Activated T-helper 2 cell treated with anti-CD3 and anti-CD28 coated beads, Interferon-gamma antibody, Interleukin-2, Interleukin-4, amounts not matched to agents 10 μg/mL and 5 μg/mL and 100 μg/mL, durations not matched to agents 14 hours and 24 hours and 36 hours (primary cell): ENCODE data around the gene NELFB. TPM values are rescaled to one million over a fixed set of nuclear protein-coding genes. Genes with fewer than 3 reads are reported as not detected.

ENCODE experiments used
- DNase-seq: peaks from one replicate; pipeline ENCODE4 v3.0.0; 2021; ENCODE audit warnings: low spot score
- H3K27ac Mint-ChIP-seq: one replicate; pipeline ENCODE4 v1.8.0; 2021; ENCODE audit warnings: mixed read lengths
- H3K27me3 Mint-ChIP-seq: one replicate; pipeline ENCODE4 v1.8.0; 2021; ENCODE audit warnings: low read depth, mixed read lengths
- H3K36me3 Mint-ChIP-seq: one replicate; pipeline ENCODE4 v1.8.0; 2021; ENCODE audit warnings: low read depth, mixed read lengths
- H3K4me1 Mint-ChIP-seq: one replicate; pipeline ENCODE4 v1.8.0; 2021; ENCODE audit warnings: low read depth, mixed read lengths
- H3K4me3 Mint-ChIP-seq: one replicate; pipeline ENCODE4 v1.8.0; 2021; ENCODE audit warnings: low read depth, mild to moderate bottlenecking, moderate library complexity, mixed read lengths
- H3K9me3 Mint-ChIP-seq: one replicate; pipeline ENCODE4 v1.8.0; 2021; ENCODE audit warnings: mixed read lengths
- intact Hi-C: fragments of 100-400 bp; cut with micrococcal nuclease; formaldehyde crosslinking; loops from one replicate; pipeline ENCODE4 v1.15.1; 2023
- total RNA-seq: library from RNA; stranded (reverse); gene quantifications from 2 replicates; pipeline ENCODE4 v1.2.3, GENCODE V29; 2022

The NELFB gene
- total RNA-seq, 1 donor from 2014 or later = 71.4 TPM

- H3K27ac Mint-ChIP-seq = no peak overlapping the region
- intact Hi-C loops = no loop called here
- no peak for DNase-seq
- peaks cover 9% of the 10 kb centered on the region for H3K4me1 Mint-ChIP-seq
- H3K9me3 Mint-ChIP-seq = no peaks in the 10 kb centered on the region
- H3K36me3 Mint-ChIP-seq = no peaks in the 10 kb centered on the region
- peak overlapping the region; percentile 80 for H3K4me3 Mint-ChIP-seq
- H3K27me3 Mint-ChIP-seq = peaks cover 25% of the 10 kb centered on the region
These were observed 46.2 kb downstream of the NELFB start for GRCh38 chr9:137301081-137301947.

GRCh38 chr9:137302118-137302448 is 47.0 kb downstream of the NELFB start, which contains the start of gene NRARP:
Gene NRARP (minus strand): TSS chr9:137302271. CDS start chr9:137301928, 343 bp downstream.
- Mint-ChIP-seq H3K36me3 (no peaks in the 10 kb centered on the region), H3K27me3 (peaks cover 18% of the 10 kb centered on the region), H3K4me1 (peaks cover 8% of the 10 kb centered on the region), H3K27ac (no peak within 1 kb of the TSS), H3K4me3 (peak within 1 kb of the TSS; percentile 80), H3K9me3 (no peaks in the 10 kb centered on the region)
- intact Hi-C loops = no loop called here
- peak; percentile 87 for DNase-seq

- Mint-ChIP-seq H3K4me1 (peaks cover 8% of the 10 kb centered on the region), H3K4me3 (no peak overlapping the region), H3K36me3 (no peaks in the 10 kb centered on the region), H3K9me3 (no peaks in the 10 kb centered on the region), H3K27me3 (peaks cover 14% of the 10 kb centered on the region), H3K27ac (no peak overlapping the region)
- intact Hi-C loops = no loop called here
- DNase-seq = no peak
These were observed 47.5 kb downstream of the NELFB start for GRCh38 chr9:137302449-137303150.

GRCh38 chr9:137303151-137303892 is 48.2 kb downstream of the NELFB start:
- H3K4me3 Mint-ChIP-seq = peak overlapping the region; percentile 13
- H3K9me3 Mint-ChIP-seq = no peaks in the 10 kb centered on the region
- H3K27me3 Mint-ChIP-seq = peaks cover 14% of the 10 kb centered on the region
- H3K4me1 Mint-ChIP-seq = peaks cover 8% of the 10 kb centered on the region
- H3K27ac Mint-ChIP-seq = no peak overlapping the region
- DNase-seq = no peak
- intact Hi-C loops = no loop called here
- H3K36me3 Mint-ChIP-seq = no peaks in the 10 kb centered on the region

DNA sequence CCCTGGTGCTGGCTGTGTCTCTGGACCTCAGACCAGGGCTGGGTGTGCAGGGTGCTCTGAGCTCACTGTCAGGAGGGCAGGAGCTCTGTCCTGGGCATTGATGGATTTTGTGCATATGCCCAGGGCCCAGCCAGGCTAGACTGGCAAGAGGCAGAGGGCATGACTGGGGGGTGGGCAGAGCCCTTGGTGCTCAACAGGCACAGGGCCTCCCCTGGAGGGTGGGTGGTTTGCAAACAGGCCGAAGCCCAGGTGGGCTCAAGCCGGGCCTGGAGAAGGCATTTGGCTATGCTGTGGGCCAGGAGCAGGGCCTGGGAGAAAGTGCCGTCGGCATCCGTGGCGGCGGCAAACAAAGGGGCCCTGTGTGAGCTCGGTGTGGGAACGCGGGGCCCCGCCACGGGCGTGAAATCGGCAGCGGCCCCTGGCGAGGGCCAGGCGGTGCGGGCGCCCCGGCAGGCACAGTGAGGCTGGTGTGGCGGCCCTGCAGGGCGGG is 48.8 kb downstream of the NELFB start:
- Mint-ChIP-seq H3K4me3 (no peak overlapping the region), H3K9me3 (no peaks in the 10 kb centered on the region), H3K27me3 (peaks cover 10% of the 10 kb centered on the region), H3K4me1 (peaks cover 8% of the 10 kb centered on the region), H3K27ac (no peak overlapping the region), H3K36me3 (no peaks in the 10 kb centered on the region)
- no peak for DNase-seq
- intact Hi-C loops = no loop called here

- Mint-ChIP-seq H3K4me1 (peaks cover 8% of the 10 kb centered on the region), H3K9me3 (no peaks in the 10 kb centered on the region), H3K27me3 (peaks cover 8% of the 10 kb centered on the region), H3K27ac (no peak overlapping the region), H3K36me3 (no peaks in the 10 kb centered on the region), H3K4me3 (no peak overlapping the region)
- intact Hi-C loops = no loop called here
- no peak for DNase-seq
These were observed 49.4 kb downstream of the NELFB start for GRCh38 chr9:137304383-137305059.

GRCh38 chr9:137305060-137305797 is 50.1 kb downstream of the NELFB start:
- Mint-ChIP-seq H3K36me3 (no peaks in the 10 kb centered on the region), H3K27ac (peak overlapping the region; percentile 46), H3K9me3 (no peaks in the 10 kb centered on the region), H3K4me3 (peak overlapping the region; percentile 5), H3K4me1 (peaks cover 4% of the 10 kb centered on the region), H3K27me3 (peaks cover 3% of the 10 kb centered on the region)
- intact Hi-C loops = no loop called here
- peak; percentile 60 for DNase-seq

DNA sequence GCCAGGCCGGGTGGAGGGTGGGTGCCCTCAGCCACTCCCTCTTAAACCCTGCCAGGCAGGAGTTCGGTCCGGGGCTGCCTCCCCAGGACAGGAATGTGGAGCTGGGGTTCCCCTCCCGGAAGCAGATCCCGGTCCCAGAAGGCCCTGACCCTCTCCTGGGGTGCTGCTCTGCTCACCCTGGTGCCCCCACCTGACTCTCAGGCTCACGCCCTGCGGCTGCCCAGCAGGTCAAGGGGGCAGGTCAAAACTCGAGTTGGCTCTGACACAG is 50.6 kb downstream of the NELFB start:
- intact Hi-C loops = no loop called here
- Mint-ChIP-seq H3K4me3 (no peak overlapping the region), H3K27me3 (peaks cover 1% of the 10 kb centered on the region), H3K9me3 (no peaks in the 10 kb centered on the region), H3K4me1 (peaks cover 4% of the 10 kb centered on the region), H3K27ac (no peak overlapping the region), H3K36me3 (no peaks in the 10 kb centered on the region)
- DNase-seq = no peak

GRCh38 chr9:137306066-137306849 is 51.1 kb downstream of the NELFB start:
- Mint-ChIP-seq H3K27me3 (no peaks in the 10 kb centered on the region), H3K36me3 (no peaks in the 10 kb centered on the region), H3K4me1 (peaks cover 4% of the 10 kb centered on the region), H3K27ac (no peak overlapping the region), H3K4me3 (no peak overlapping the region), H3K9me3 (no peaks in the 10 kb centered on the region)
- DNase-seq = no peak
- intact Hi-C loops = no loop called here

GRCh38 chr9:137306850-137307254 is 51.7 kb downstream of the NELFB start:
- Mint-ChIP-seq H3K9me3 (no peaks in the 10 kb centered on the region), H3K4me3 (no peak overlapping the region), H3K27me3 (no peaks in the 10 kb centered on the region), H3K36me3 (no peaks in the 10 kb centered on the region), H3K27ac (no peak overlapping the region), H3K4me1 (peaks cover 4% of the 10 kb centered on the region)
- DNase-seq = no peak
- intact Hi-C loops = no loop called here

DNA sequence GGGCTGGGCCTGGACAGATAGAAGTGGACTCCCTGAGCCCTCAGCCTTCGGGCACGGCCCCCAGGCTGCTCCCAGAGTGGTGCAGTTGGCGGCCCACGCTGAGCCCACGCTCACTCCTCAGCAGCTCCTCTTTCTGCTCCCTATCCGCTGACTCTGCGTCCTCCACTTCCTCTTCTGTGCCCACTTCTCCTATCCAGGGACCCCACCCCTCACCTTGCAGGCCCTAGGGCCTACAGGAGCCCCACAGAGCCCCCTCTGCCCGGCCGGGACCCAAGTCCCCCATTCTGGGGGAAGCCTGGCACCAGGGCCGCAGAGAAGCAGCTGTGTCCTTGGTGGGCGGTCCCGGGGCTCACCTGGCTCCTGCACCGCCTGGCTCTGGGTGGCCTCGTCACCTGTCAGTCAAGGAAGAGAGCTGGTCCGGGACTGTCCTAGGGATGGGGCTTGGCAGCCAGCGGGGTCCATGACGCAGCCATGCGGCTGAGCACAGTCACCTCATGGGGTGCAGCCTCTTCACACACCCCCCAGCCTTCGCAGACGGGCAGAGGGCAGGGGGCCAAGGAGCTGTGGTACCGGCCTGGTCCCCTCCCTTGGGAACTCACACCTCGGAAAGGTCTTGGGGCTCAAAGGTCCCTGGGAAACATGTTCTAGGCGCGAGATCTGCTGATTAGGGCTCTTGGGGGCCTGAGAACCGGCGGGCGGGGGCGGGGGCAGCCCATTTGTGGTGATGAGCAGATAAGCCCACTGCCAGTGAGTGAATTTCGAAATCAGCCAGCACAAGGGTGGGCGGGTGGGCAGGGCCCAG is 52.3 kb downstream of the NELFB start:
- Mint-ChIP-seq H3K36me3 (no peaks in the 10 kb centered on the region), H3K4me1 (peaks cover 4% of the 10 kb centered on the region), H3K9me3 (no peaks in the 10 kb centered on the region), H3K4me3 (no peak overlapping the region), H3K27ac (no peak overlapping the region), H3K27me3 (no peaks in the 10 kb centered on the region)
- intact Hi-C loops = no loop called here
- DNase-seq = no peak
